Gastrocnemius medialis (tissue), 4 donors: ENCODE data around the gene NME3.

ENCODE experiments used
- POLR2A ChIP-seq, 2 donors: fragments of 450-650 bp; IDR thresholded peaks; one replicate each; pipeline ENCODE4 v1.6.1; 2017; ENCODE audit warnings: antibody characterized with exemption in 2 of 2, mild to moderate bottlenecking in 2 of 2, moderate library complexity in 2 of 2
- TF ChIP-seq, protein P1 (sequence below), 5 experiments: fragments of 450-650 bp in 3 of 5; fragments of 200-600 bp in 2 of 5; sonication (generic) in 2 of 5; IDR thresholded peaks in 4 of 5; conservative IDR thresholded peaks in 1 of 5; 1 replicate in 4 of 5; 2 replicates in 1 of 5; pipeline ENCODE4 v1.5.1; 2016 to 2019; ENCODE audit warnings: antibody characterized with exemption in 5 of 5, mild to moderate bottlenecking in 3 of 5, moderate library complexity in 3 of 5

DNA sequence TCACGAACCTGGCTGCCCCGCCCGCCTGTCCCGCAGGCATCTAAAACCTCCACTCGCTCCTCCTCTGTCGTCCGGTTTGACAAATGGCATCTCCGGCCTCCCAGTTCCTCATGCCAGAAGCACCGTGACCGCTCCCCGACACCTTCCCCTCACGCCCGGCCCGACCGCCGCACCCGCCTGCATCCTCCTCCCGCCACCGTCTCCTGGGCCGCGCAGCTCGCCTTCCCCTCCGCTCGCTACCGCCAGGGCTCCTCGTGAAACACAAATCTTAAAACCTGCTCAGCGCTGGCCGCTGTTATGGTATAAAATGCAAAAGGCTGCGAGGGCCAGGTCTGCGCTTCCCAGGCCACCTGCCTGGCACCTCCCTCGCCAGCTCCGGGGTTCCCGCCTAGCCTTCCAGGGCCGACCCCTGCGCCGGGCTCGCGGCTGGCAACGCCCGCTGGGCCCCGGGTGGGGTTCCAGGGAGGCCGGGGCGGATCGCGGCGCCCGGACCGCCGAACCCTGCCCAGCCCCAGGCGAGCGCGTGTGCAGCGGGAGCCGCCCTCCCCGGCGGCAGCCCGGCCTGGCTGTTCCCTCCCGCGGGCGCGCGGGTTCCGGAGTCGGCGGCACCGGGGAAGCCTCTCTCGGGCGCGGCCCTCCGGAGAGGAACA is 10.5 kb upstream of the NME3 start:
- TF ChIP-seq, protein P1, sequence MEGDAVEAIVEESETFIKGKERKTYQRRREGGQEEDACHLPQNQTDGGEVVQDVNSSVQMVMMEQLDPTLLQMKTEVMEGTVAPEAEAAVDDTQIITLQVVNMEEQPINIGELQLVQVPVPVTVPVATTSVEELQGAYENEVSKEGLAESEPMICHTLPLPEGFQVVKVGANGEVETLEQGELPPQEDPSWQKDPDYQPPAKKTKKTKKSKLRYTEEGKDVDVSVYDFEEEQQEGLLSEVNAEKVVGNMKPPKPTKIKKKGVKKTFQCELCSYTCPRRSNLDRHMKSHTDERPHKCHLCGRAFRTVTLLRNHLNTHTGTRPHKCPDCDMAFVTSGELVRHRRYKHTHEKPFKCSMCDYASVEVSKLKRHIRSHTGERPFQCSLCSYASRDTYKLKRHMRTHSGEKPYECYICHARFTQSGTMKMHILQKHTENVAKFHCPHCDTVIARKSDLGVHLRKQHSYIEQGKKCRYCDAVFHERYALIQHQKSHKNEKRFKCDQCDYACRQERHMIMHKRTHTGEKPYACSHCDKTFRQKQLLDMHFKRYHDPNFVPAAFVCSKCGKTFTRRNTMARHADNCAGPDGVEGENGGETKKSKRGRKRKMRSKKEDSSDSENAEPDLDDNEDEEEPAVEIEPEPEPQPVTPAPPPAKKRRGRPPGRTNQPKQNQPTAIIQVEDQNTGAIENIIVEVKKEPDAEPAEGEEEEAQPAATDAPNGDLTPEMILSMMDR (IDR thresholded peaks at IDR 0.05 in 4 of 5, conservative IDR thresholded peaks at IDR 0.05 in 1 of 5): peak in 1 of 5 experiments; percentile 12
- TF ChIP-seq POLR2A (IDR thresholded peaks at IDR 0.05): no peak
